Endothelial cell of umbilical vein (primary cell): Measurements from ENCODE around the gene UBASH3B. TPM values are rescaled to one million over a fixed set of nuclear protein-coding genes. Genes with fewer than 3 reads are reported as not detected.

ENCODE experiments used
- BruUV-seq: library from RNA; stranded (reverse); fragments of 400-500 nt; replicated peaks from 2 replicates; lab custom pipeline; 2021; lab: Mats Ljungman, UMichigan
- CTCF ChIA-PET: fragments of 300-600, 350-600 bp; sonication (Branson Sonifier 250); formaldehyde crosslinking; loops from one replicate; lab custom pipeline; 2021; ENCODE audit warnings: antibody characterized with exemption, inconsistent platforms; lab: Charles Lee
- POLR2A ChIA-PET: fragments of 300-600, 350-600 bp; sonication (Branson Sonifier 250); formaldehyde crosslinking; loops from one replicate; lab custom pipeline; 2021; ENCODE audit warnings: antibody characterized with exemption, inconsistent platforms; lab: Charles Lee
- DNase-seq: peaks from one replicate; pipeline ENCODE4 v3.0.0-alpha.2; 2011; ENCODE audit warnings: low read depth, low spot score
- FAIRE-seq: peaks from 2 replicates; lab custom pipeline; 2011; peaks lifted over from hg19 to GRCh38; lab: Jason Lieb, UNC
- H2AFZ ChIP-seq: 2 replicates; pipeline ENCODE4 v1.6.0; 2012; ENCODE audit warnings: low read depth, low read length, control low read depth, inconsistent platforms
- H3K27ac ChIP-seq: 2 replicates; pipeline ENCODE4 v1.5.1; 2011; ENCODE audit warnings: low read depth, mild to moderate bottlenecking, control low read depth, low read length, moderate library complexity; ENCODE audit not compliant: insufficient read depth
- H3K27me3 ChIP-seq, 2 experiments: 2 replicates each; pipeline versions ENCODE4 v1.6.0 to v1.6.1; 2011; ENCODE audit warnings: low read length in 2 of 2, mixed read lengths in 1 of 2; ENCODE audit not compliant: control insufficient read depth in 2 of 2, insufficient read depth in 2 of 2
- H3K36me3 ChIP-seq, 2 experiments: 2 replicates in 1 of 2; 3 replicates in 1 of 2; pipeline ENCODE4 v1.5.1; 2011; ENCODE audit warnings: low read length in 2 of 2, mild to moderate bottlenecking in 1 of 2, moderate library complexity in 1 of 2; ENCODE audit not compliant: control insufficient read depth in 2 of 2, insufficient read depth in 2 of 2; ENCODE audit errors: extremely low read depth in 1 of 2
- H3K4me1 ChIP-seq: 3 replicates; pipeline ENCODE4 v1.5.1; 2011; ENCODE audit warnings: mild to moderate bottlenecking, low read length; ENCODE audit not compliant: control insufficient read depth, insufficient read depth; ENCODE audit errors: extremely low read depth
- H3K4me2 ChIP-seq: 2 replicates; pipeline ENCODE4 v1.6.1; 2011; ENCODE audit warnings: low read length, control low read depth, mixed read lengths; ENCODE audit not compliant: insufficient read depth
- H3K4me3 ChIP-seq, 3 experiments: fragments of 200-600 bp in 1 of 3; sonication (generic), shearing (Covaris generic) in 1 of 3; replicated peaks in 1 of 3; 2 replicates each; pipeline ENCODE4 v1.5.1; 2011 to 2016; ENCODE audit warnings: control low read depth in 3 of 3, low read length in 3 of 3, mild to moderate bottlenecking in 2 of 3, inconsistent platforms in 1 of 3, low read depth in 1 of 3, moderate library complexity in 1 of 3; ENCODE audit not compliant: insufficient read depth in 1 of 3
- H3K79me2 ChIP-seq: 2 replicates; pipeline ENCODE4 v1.6.0; 2012; ENCODE audit warnings: low read length, inconsistent platforms; ENCODE audit not compliant: control insufficient read depth, insufficient read depth
- H3K9ac ChIP-seq: replicated peaks from 2 replicates; pipeline ENCODE3; 2011; ENCODE audit warnings: low read length, control low read depth; ENCODE audit not compliant: insufficient read depth; ENCODE audit errors: extremely low read depth
- H3K9me1 ChIP-seq: replicated peaks from 3 replicates; pipeline ENCODE4 v1.6.0; 2011; ENCODE audit warnings: mild to moderate bottlenecking, low read length; ENCODE audit not compliant: control insufficient read depth, insufficient read depth; ENCODE audit errors: extremely low read depth
- H3K9me3 ChIP-seq: replicated peaks from 2 replicates; pipeline ENCODE4 v1.5.1; 2012; ENCODE audit warnings: low read length, inconsistent platforms; ENCODE audit not compliant: control insufficient read depth, insufficient read depth
- H4K20me1 ChIP-seq: replicated peaks from 2 replicates; pipeline ENCODE3; 2011; ENCODE audit warnings: mild to moderate bottlenecking, low read length; ENCODE audit not compliant: control insufficient read depth, insufficient read depth; ENCODE audit errors: extremely low read depth
- CTCF ChIP-seq, 2 donors: IDR thresholded peaks; 1 replicate in 1 of 2; 2 replicates in 1 of 2; pipeline ENCODE4 v1.5.1; 2011; ENCODE audit warnings: low read length in 2 of 2, mild to moderate bottlenecking in 2 of 2, moderate library complexity in 2 of 2, control low read depth in 1 of 2, inconsistent platforms in 1 of 2, low read depth in 1 of 2; ENCODE audit not compliant: insufficient read depth in 1 of 2; ENCODE audit errors: extremely low read depth in 1 of 2
- EZH2 ChIP-seq: IDR thresholded peaks from 2 replicates; pipeline ENCODE4 v1.6.1; 2012; ENCODE audit warnings: borderline replicate concordance, low read depth, mild to moderate bottlenecking, moderate library complexity, low read length, inconsistent platforms; ENCODE audit not compliant: severe bottlenecking
- FOS ChIP-seq: IDR thresholded peaks from 2 replicates; pipeline ENCODE4 v1.6.1; 2011; ENCODE audit warnings: mild to moderate bottlenecking, low read length, moderate library complexity, borderline replicate concordance; ENCODE audit not compliant: insufficient read depth
- GATA2 ChIP-seq: IDR thresholded peaks from 2 replicates; pipeline ENCODE4 v1.7.0; 2011; ENCODE audit warnings: low read depth, mild to moderate bottlenecking, moderate library complexity, mixed read lengths, low read length; ENCODE audit not compliant: insufficient read length, insufficient read depth
- JUN ChIP-seq: IDR thresholded peaks from 2 replicates; pipeline ENCODE4 v1.6.1; 2011; ENCODE audit warnings: borderline replicate concordance, low read depth; ENCODE audit not compliant: insufficient read length, insufficient read depth
- MAX ChIP-seq: IDR thresholded peaks from 2 replicates; pipeline ENCODE4 v1.6.1; 2011; ENCODE audit not compliant: insufficient read depth, insufficient read length
- MYC ChIP-seq: IDR thresholded peaks from one replicate; pipeline ENCODE4 v1.6.1; 2011; ENCODE audit warnings: mild to moderate bottlenecking, low read depth, low read length
- POLR2A ChIP-seq: IDR thresholded peaks from 2 replicates; pipeline ENCODE4 v1.6.1; 2012; ENCODE audit warnings: low read depth, mild to moderate bottlenecking, control low read depth, low read length
- POLR2AphosphoS5 ChIP-seq: IDR thresholded peaks from 2 replicates; pipeline ENCODE4 v1.6.1; 2012; ENCODE audit warnings: low read depth, mild to moderate bottlenecking, control low read depth, low read length, moderate library complexity; ENCODE audit not compliant: insufficient read depth
- dilution Hi-C: fragments of 300-500 bp; cut with MboI; formaldehyde crosslinking; loops from one replicate; pipeline ENCODE4 v1.15.0; 2019; ENCODE audit warnings: low sequenced_read_pairs; ENCODE audit not compliant: extremely low pct_ligation_motif_present
- intact Hi-C: fragments of 100-400 bp; cut with micrococcal nuclease; formaldehyde crosslinking; loops from one replicate; pipeline ENCODE4 v1.10.0; 2022
- polyA plus RNA-seq, 4 experiments: library from polyadenylated mRNA; depleted of rRNA in 3 of 4; stranded (reverse) in 3 of 4; unstranded in 1 of 4; fragments of >200 nt; gene quantifications; 2 replicates each; pipeline versions ENCODE4 v1.2.1 to v1.2.3, GENCODE V29; 2011 to 2012; ENCODE audit warnings: missing spikeins in 1 of 4
- total RNA-seq: library from RNA; stranded (reverse); gene quantifications from 2 replicates; pipeline ENCODE4 v1.2.3, GENCODE V29; 2021

The UBASH3B gene
- total and polyA plus RNA-seq, 2 donors (not counting 3 experiments of a cell fraction or from before 2014, with no cell fraction given), result 23.7 to 38.1 TPM

- H3K9me3 ChIP-seq, result no peaks in the 10 kb centered on the region
- no peak overlapping the region for H3K4me2 ChIP-seq
- dilution Hi-C loops, result no loop called here
- intact Hi-C loops, result no loop called here
- peaks cover 6% of the 10 kb centered on the region for H3K79me2 ChIP-seq
- BruUV-seq, result no TSS peak
- H3K9ac ChIP-seq, result no peak overlapping the region
- ChIA-PET CTCF (interaction anchor here (0.9 to 2.2 kb wide), 3 partner anchors 9 to 95 kb away, joined by 3 to 8 read pairs (median 3); no protein-coding TSS in a partner anchor), POLR2A (no interaction called here)
- H3K9me1 ChIP-seq, result no peaks in the 10 kb centered on the region
- H3K27me3 ChIP-seq, result no peaks in the 10 kb centered on the region
- H4K20me1 ChIP-seq, result peaks cover 2% of the 10 kb centered on the region
- H3K4me3 ChIP-seq, result no peak overlapping the region
- no peak overlapping the region for H3K27ac ChIP-seq
- no peak overlapping the region for H2AFZ ChIP-seq
- FAIRE-seq (no peak), DNase-seq (no peak)
- peaks cover 3% of the 10 kb centered on the region for H3K4me1 ChIP-seq
- TF ChIP-seq MAX (no peak), POLR2A (no peak), FOS (no peak), CTCF (IDR thresholded peaks at IDR 0.05; ENCODE audit: extremely low read depth in 1 of 2, insufficient read depth in 1 of 2, low read depth in 1 of 2, low read length in 2 of 2) (no peak), POLR2AphosphoS5 (no peak), GATA2 (no peak), EZH2 (no peak), JUN (no peak), MYC (no peak)
- H3K36me3 ChIP-seq, result no peaks in the 10 kb centered on the region
These were observed 30.6 kb downstream of the UBASH3B start for GRCh38 chr11:122686111-122686510.
